HepG2 (cell line): ENCODE measurements around the gene FKBP5. TPM values are rescaled to one million over a fixed set of nuclear protein-coding genes. Genes with fewer than 3 reads are reported as not detected.

Experiments
- CEBPB ChIP-seq: IDR thresholded peaks from 2 replicates; pipeline ENCODE4 v1.6.1; 2011; ENCODE audit warnings: low read depth, low read length, improper control_type of control experiment, borderline replicate concordance
- DNMT3B ChIP-seq: conservative IDR thresholded peaks from 2 replicates; pipeline ENCODE4 v1.6.1; 2016; ENCODE audit warnings: missing biosample characterization, control low read depth
- DPF2 ChIP-seq: sonication (generic); formaldehyde crosslinking; IDR thresholded peaks from 2 replicates; pipeline ENCODE4 v1.4.0; 2020; ENCODE audit warnings: mild to moderate bottlenecking, low read depth, missing genetic modification reagents, borderline replicate concordance
- EHMT2 ChIP-seq: fragments of 200-600 bp; sonication (generic); IDR thresholded peaks from 2 replicates; pipeline ENCODE4 v1.7.0; 2017; ENCODE audit warnings: antibody characterized with exemption, low read depth, low read length, borderline replicate concordance
- FUBP1 ChIP-seq: sonication (generic); formaldehyde crosslinking; IDR thresholded peaks from 2 replicates; pipeline ENCODE4 v1.5.1; 2020; ENCODE audit warnings: missing genetic modification reagents, mild to moderate bottlenecking, borderline replicate concordance
- HMGXB4 ChIP-seq, 2 experiments: sonication (generic) in 1 of 2; formaldehyde crosslinking in 1 of 2; IDR thresholded peaks; 2 replicates each; pipeline versions ENCODE4 v1.4.0 to v1.6.1; 2018 to 2020; ENCODE audit warnings: missing genetic modification reagents in 2 of 2, borderline replicate concordance in 1 of 2, low read depth in 1 of 2, mild to moderate bottlenecking in 1 of 2, missing biosample characterization in 1 of 2
- HOXA9 ChIP-seq: sonication (generic); formaldehyde crosslinking; IDR thresholded peaks from 2 replicates; pipeline ENCODE4 v1.8.1; 2022; ENCODE audit warnings: missing genetic modification reagents, mild to moderate bottlenecking, moderate library complexity, borderline replicate concordance
- LCORL ChIP-seq, 2 experiments: fragments of 450-650 bp in 1 of 2; sonication (generic) in 1 of 2; formaldehyde crosslinking in 1 of 2; IDR thresholded peaks; 2 replicates each; pipeline versions ENCODE4 v1.5.0 to v1.6.1; 2017 to 2020; ENCODE audit warnings: antibody characterized with exemption in 1 of 2, missing genetic modification reagents in 1 of 2
- MTF1 ChIP-seq: sonication (generic); formaldehyde crosslinking; IDR thresholded peaks from 2 replicates; pipeline ENCODE4 v1.5.0; 2020; ENCODE audit warnings: missing genetic modification reagents
- NR0B2 ChIP-seq: sonication (generic); formaldehyde crosslinking; IDR thresholded peaks from 2 replicates; pipeline ENCODE4 v1.4.0; 2020; ENCODE audit warnings: mild to moderate bottlenecking, missing genetic modification reagents
- PHB2 ChIP-seq: fragments of 450-650 bp; IDR thresholded peaks from 2 replicates; pipeline ENCODE4 v1.6.1; 2018; ENCODE audit not compliant: partially characterized antibody
- PHF5A ChIP-seq: IDR thresholded peaks from one replicate; pipeline ENCODE4 v1.6.1; 2018; ENCODE audit warnings: low read depth, missing genetic modification reagents; ENCODE audit not compliant: unreplicated experiment
- SAP130 ChIP-seq: IDR thresholded peaks from 2 replicates; pipeline ENCODE4 v1.6.1; 2016; ENCODE audit warnings: low read depth
- SMC3 ChIP-seq: IDR thresholded peaks from 2 replicates; pipeline ENCODE4 v1.6.1; 2011; ENCODE audit warnings: low read length, improper control_type of control experiment
- TAF15 ChIP-seq: fragments of 200-400 bp; formaldehyde crosslinking; IDR thresholded peaks from one replicate; pipeline ENCODE4 v1.6.1; 2018; ENCODE audit warnings: mild to moderate bottlenecking, low read depth, low read length; ENCODE audit not compliant: poor library complexity, severe bottlenecking
- U2AF2 ChIP-seq: fragments of 200-400 bp; formaldehyde crosslinking; IDR thresholded peaks from 2 replicates; pipeline ENCODE4 v1.6.1; 2017; ENCODE audit warnings: low read depth, mild to moderate bottlenecking, low read length
- USF2 ChIP-seq, 2 experiments: sonication (generic) in 1 of 2; formaldehyde crosslinking in 1 of 2; IDR thresholded peaks; 2 replicates each; pipeline versions ENCODE4 v1.5.1 to v1.6.1; 2011 to 2020; ENCODE audit warnings: borderline replicate concordance in 1 of 2, low read depth in 1 of 2, low read length in 1 of 2, mild to moderate bottlenecking in 1 of 2, missing genetic modification reagents in 1 of 2, moderate library complexity in 1 of 2
- ZNF230 ChIP-seq: sonication (generic); formaldehyde crosslinking; IDR thresholded peaks from 2 replicates; pipeline ENCODE4 v1.4.0; 2020; ENCODE audit warnings: mild to moderate bottlenecking, missing genetic modification reagents
- ZNF639 ChIP-seq: conservative IDR thresholded peaks from 2 replicates; pipeline ENCODE4 v1.6.1; 2018; ENCODE audit warnings: missing genetic modification reagents
- ZSCAN21 ChIP-seq: sonication (generic); formaldehyde crosslinking; IDR thresholded peaks from 2 replicates; pipeline ENCODE4 v1.8.0; 2022; ENCODE audit warnings: mild to moderate bottlenecking, missing genetic modification reagents, moderate library complexity, borderline replicate concordance
- polyA plus RNA-seq, 8 experiments: library from polyadenylated mRNA; depleted of rRNA in 3 of 8; stranded (reverse) in 7 of 8; unstranded in 1 of 8; fragments of >200 nt; fragmentation: Illumina TruSeq in 4 of 8; extraction: Trizol in 4 of 8; gene quantifications; 2 replicates each; pipeline versions ENCODE4 v1.2.1 to v1.2.3, GENCODE V29; 2011 to 2016; ENCODE audit warnings: low read depth in 4 of 8, missing spikeins in 1 of 8, mixed read lengths in 1 of 8; ENCODE audit not compliant: insufficient read depth in 1 of 8
- total RNA-seq, 5 experiments: library from RNA; depleted of rRNA; stranded (reverse); fragments of >200 nt; fragmentation: Illumina TruSeq; extraction: Trizol; gene quantifications; 2 replicates each; pipeline ENCODE4 v1.2.3, GENCODE V29; 2016; ENCODE audit warnings: low read depth in 1 of 5

Gene FKBP5
- total and polyA plus RNA-seq, 2 of the 13 experiments (the other 11 are each of a cell fraction or from before 2014, with no cell fraction given): 8.0 to 17.4 TPM

GRCh38 chr6:35583893-35584688 lies 104.6 kb downstream of the FKBP5 start (continued):
- no peak for TF ChIP-seq DNMT3B (CRISPR knock-in tag)
- peak; percentile 100 for TF ChIP-seq SMC3
- no peak for TF ChIP-seq DPF2
- TF ChIP-seq CEBPB: no peak
- TF ChIP-seq PHF5A (CRISPR knock-in tag): peak; percentile 29
- TF ChIP-seq PHB2: no peak
- TF ChIP-seq LCORL (IDR thresholded peaks at IDR 0.05): no peak
- peak; percentile 30 for TF ChIP-seq LCORL (CRISPR knock-in tag; IDR thresholded peaks at IDR 0.05)
- TF ChIP-seq FUBP1 (CRISPR knock-in tag): no peak
- TF ChIP-seq HMGXB4 (CRISPR knock-in tag; IDR thresholded peaks at IDR 0.05; ENCODE audit: borderline replicate concordance in 1 of 2, low read depth in 1 of 2): peak; percentile 55 to 81; a peak in 2 of 4 replicates
- TF ChIP-seq U2AF2: no peak
- no peak for TF ChIP-seq ZSCAN21 (CRISPR knock-in tag)
- TF ChIP-seq TAF15: no peak
- no peak for TF ChIP-seq NR0B2
- TF ChIP-seq ZNF639 (CRISPR knock-in tag): no peak
- no peak for TF ChIP-seq USF2 (IDR thresholded peaks at IDR 0.05; ENCODE audit: low read depth, low read length)
- TF ChIP-seq USF2 (CRISPR knock-in tag; IDR thresholded peaks at IDR 0.05; ENCODE audit: borderline replicate concordance): no peak
- TF ChIP-seq HOXA9 (CRISPR knock-in tag): no peak
- no peak for TF ChIP-seq MTF1 (CRISPR knock-in tag)
- TF ChIP-seq ZNF230: 0 out of 2 replicates have a peak, but pooled peaks have one; percentile 34
- no peak for TF ChIP-seq EHMT2
- no peak for TF ChIP-seq SAP130 (CRISPR knock-in tag)
